GM21786 (cell line): ENCODE results near the gene SMYD2.

Source experiments
- ATAC-seq: cut with Tn5 transposase; IDR thresholded peaks from one replicate; pipeline ENCODE4 v1.9.1; 2021; ENCODE audit not compliant: unreplicated experiment

Gene SMYD2

GRCh38 chr1:214281021-214281719, at the start of gene SMYD2:
Gene SMYD2 (plus strand): TSS chr1:214281159. CDS start chr1:214281255, 96 bp downstream.
- ATAC-seq: peak; percentile 76

- ATAC-seq: no peak
Observed at GRCh38 chr1:214233856-214234634, 46.9 kb upstream of the SMYD2 start.

GRCh38 chr1:214234635-214235025, 46.3 kb upstream of the SMYD2 start:
- ATAC-seq: no peak

GRCh38 chr1:214236477-214236876, 44.5 kb upstream of the SMYD2 start:
- ATAC-seq: no peak

GRCh38 chr1:214241060-214241459, 39.9 kb upstream of the SMYD2 start:
- no peak for ATAC-seq

- no peak for ATAC-seq
Observed at GRCh38 chr1:214244252-214244651, 36.7 kb upstream of the SMYD2 start.

GRCh38 chr1:214244841-214245240, 36.1 kb upstream of the SMYD2 start:
- no peak for ATAC-seq

- no peak for ATAC-seq
Observed at GRCh38 chr1:214247501-214248041, 33.4 kb upstream of the SMYD2 start.

- no peak for ATAC-seq
Observed at GRCh38 chr1:214248311-214249085, 32.5 kb upstream of the SMYD2 start.

GRCh38 chr1:214249651-214250050, 31.3 kb upstream of the SMYD2 start:
- no peak for ATAC-seq

- no peak for ATAC-seq
Observed at GRCh38 chr1:214251354-214251753, 29.6 kb upstream of the SMYD2 start.

GRCh38 chr1:214255509-214255908, 25.4 kb upstream of the SMYD2 start:
- ATAC-seq: no peak

GRCh38 chr1:214259353-214259977, 21.5 kb upstream of the SMYD2 start:
- ATAC-seq: no peak

- no peak for ATAC-seq
Observed at GRCh38 chr1:214260561-214261205, 20.3 kb upstream of the SMYD2 start.

- ATAC-seq: peak; percentile 92
Observed at GRCh38 chr1:214261206-214262123, 19.5 kb upstream of the SMYD2 start.

- ATAC-seq: no peak
Observed at GRCh38 chr1:214264196-214264595, 16.8 kb upstream of the SMYD2 start.

GRCh38 chr1:214264976-214265375, 16.0 kb upstream of the SMYD2 start:
- ATAC-seq: no peak

GRCh38 chr1:214270097-214270650, 10.8 kb upstream of the SMYD2 start:
- ATAC-seq: no peak
